ENCODE data around the gene STARD10. TPM values are rescaled to one million over a fixed set of nuclear protein-coding genes. Genes with fewer than 3 reads are reported as not detected.

Gene STARD10
- total and polyA plus RNA-seq, 2 of the 8 experiments (the other 6 are each of a cell fraction or from before 2014, with no cell fraction given), result 23.7 to 35.7 TPM

GRCh38 chr11:72739240-72740059 lies 54.4 kb downstream of the STARD10 start:
- ChIA-PET POLR2A (ENCODE audit: partially characterized antibody) (interaction anchor here (1.0 to 1.7 kb wide), 4 partner anchors 10 to 86 kb away, joined by 3 read pairs; partner anchors contain the start of gene ARAP1), CTCF (ENCODE audit: partially characterized antibody) (interaction anchor here (0.9 to 4.5 kb wide), 9 partner anchors 14 to 496 kb away, joined by 3 to 18 read pairs (median 3); partner anchors contain the start of gene STARD10)
- no peaks in the 10 kb centered on the region for H3K23me2 ChIP-seq (ENCODE audit: low read depth, low read length)
- H4K20me1 ChIP-seq (replicated peaks in 1 of 2; ENCODE audit: control insufficient read depth in 1 of 2, insufficient read depth in 2 of 2, low read length in 2 of 2), result peaks cover 15 to 35% of the 10 kb centered on the region in 2 experiments
- peaks cover 22% of the 10 kb centered on the region for H3K79me1 ChIP-seq (ENCODE audit: low read depth, low read length)
- no peak overlapping the region for H4K5ac ChIP-seq (ENCODE audit: insufficient read length, low read depth, low read length)
- H2BK20ac ChIP-seq (ENCODE audit: low read length), result no peak overlapping the region
- FAIRE-seq, result no peak
- H2BK12ac ChIP-seq (ENCODE audit: low read depth, low read length), result peak overlapping the region; percentile 97; the same call in 1 of the 2 replicates
- no peak overlapping the region for H3K18ac ChIP-seq (ENCODE audit: extremely low read depth, low read length)
- no peak overlapping the region for H2BK120ac ChIP-seq (replicated peaks; ENCODE audit: low read depth, low read length)
- H3K27ac ChIP-seq (ENCODE audit: low read depth, low read length), result no peak overlapping the region
- H3K27me3 ChIP-seq (replicated peaks in 1 of 4; ENCODE audit: control insufficient read depth in 3 of 4, extremely low read depth in 1 of 4, insufficient read depth in 3 of 4, low read length in 3 of 4), result no peaks in the 10 kb centered on the region
- H2AK5ac ChIP-seq (ENCODE audit: low read depth, low read length), result peak overlapping the region; percentile 24; the same call in 1 of the 2 replicates
- no peaks in the 10 kb centered on the region for H3K9me3 ChIP-seq (ENCODE audit: insufficient read depth in 2 of 2, low read depth in 1 of 2, low read length in 1 of 2)
- no peak overlapping the region for H3K14ac ChIP-seq (ENCODE audit: insufficient read length)
- peak overlapping the region; percentile 55; the same call in 1 of the 2 replicates for H2BK15ac ChIP-seq (ENCODE audit: low read length)
- no peak for TF ChIP-seq TAF7 (optimal IDR thresholded peaks at IDR 0.05; ENCODE audit: borderline replicate concordance, low read depth, low read length)
- DNase-seq (ENCODE audit: low read depth in 1 of 2, low spot score in 2 of 2), result no peak
- no peak overlapping the region for H3K4me3 ChIP-seq (ENCODE audit: extremely low read depth in 1 of 4, insufficient read depth in 2 of 4, low read depth in 3 of 4, low read length in 4 of 4)
- H4K8ac ChIP-seq (ENCODE audit: extremely low read depth, insufficient read depth, low read length), result no peak overlapping the region
- no peak overlapping the region for H3K9ac ChIP-seq (replicated peaks in 1 of 4; ENCODE audit: extremely low read depth in 1 of 4, low read depth in 3 of 4, low read length in 3 of 4)
- WGBS, 2 experiments (ENCODE audit: extremely low coverage in 1 of 2, insufficient coverage in 1 of 2, insufficient read length in 1 of 2, insufficient replicate concordance in 2 of 2, low coverage in 1 of 2, low lambda C conversion rate in 2 of 2, missing lambda C conversion rate in 1 of 2), result 90% methylated on average over 10 of the region's 10 CpGs; no CpG with 5 or more reads in 1 of the 2 experiments
- H3K79me2 ChIP-seq (ENCODE audit: control insufficient read depth in 1 of 2, insufficient read depth in 2 of 2, low read length in 2 of 2), result peaks cover 4 to 54% of the 10 kb centered on the region in 2 experiments; a peak in 3 of 4 replicates
- peaks cover 8 to 33% (median 23%) of the 10 kb centered on the region in 4 experiments for H3K4me1 ChIP-seq (replicated peaks in 1 of 4; ENCODE audit: control insufficient read depth in 3 of 4, insufficient read depth in 4 of 4, low read length in 3 of 4)
- no peak overlapping the region for H2AFZ ChIP-seq (ENCODE audit: low read length)
- H3K4me2 ChIP-seq (ENCODE audit: insufficient read depth in 1 of 2, low read depth in 2 of 2, low read length in 2 of 2), result no peak overlapping the region
- peaks cover 0 to 3% (median 0%) of the 10 kb centered on the region in 4 experiments; a peak in 1 of 8 replicates for H3K36me3 ChIP-seq (ENCODE audit: control insufficient read depth in 2 of 4, insufficient read depth in 4 of 4, low read length in 3 of 4)
- no peak overlapping the region for H3K23ac ChIP-seq (ENCODE audit: insufficient read length)
- H4K91ac ChIP-seq (replicated peaks; ENCODE audit: insufficient read length, low read length), result no peak overlapping the region
- H3K56ac ChIP-seq (replicated peaks; ENCODE audit: insufficient read length, low read depth, low read length), result no peak overlapping the region
- peak overlapping the region; percentile 75 for H2BK5ac ChIP-seq (ENCODE audit: low read depth, low read length)
- no peak overlapping the region for H3K4ac ChIP-seq (replicated peaks; ENCODE audit: insufficient read length, low read depth, low read length)

Data from H1 (cell line).